IPS DF 6.9 (cell line): ENCODE data around the gene MRPL46.

Experiments used
- DNase-seq: peaks from one replicate; pipeline ENCODE4 v3.0.0-alpha.2; 2013; ENCODE audit warnings: low read depth, low spot score
- H3K27ac ChIP-seq: one replicate; pipeline ENCODE4 v1.5.1; 2013; ENCODE audit warnings: low read length, control low read depth
- H3K27me3 ChIP-seq: 2 replicates; pipeline ENCODE4 v1.6.1; 2013; ENCODE audit warnings: mild to moderate bottlenecking, low read length; ENCODE audit not compliant: control insufficient read depth, insufficient read depth
- H3K36me3 ChIP-seq: 2 replicates; pipeline ENCODE4 v1.6.1; 2013; ENCODE audit warnings: low read length; ENCODE audit not compliant: control insufficient read depth, insufficient read depth
- H3K4me1 ChIP-seq: 2 replicates; pipeline ENCODE4 v1.6.1; 2013; ENCODE audit warnings: low read length; ENCODE audit not compliant: control insufficient read depth, insufficient read depth
- H3K4me3 ChIP-seq: 2 replicates; pipeline ENCODE4 v1.5.1; 2013; ENCODE audit warnings: mild to moderate bottlenecking, low read length
- H3K9me3 ChIP-seq: 2 replicates; pipeline ENCODE4 v1.6.1; 2013; ENCODE audit warnings: low read length, inconsistent platforms; ENCODE audit not compliant: control insufficient read depth, insufficient read depth
- WGBS: extraction: QIAGEN DNeasy Blood & Tissue Kit; methylation state at CpG from one replicate; pipeline ENCODE4 v1.1.7; 2013; ENCODE audit warnings: mixed read lengths, missing lambda C conversion rate; ENCODE audit not compliant: insufficient read length, insufficient coverage; 5-methylcytosine and 5-hydroxymethylcytosine counted together

MRPL46 gene

DNA sequence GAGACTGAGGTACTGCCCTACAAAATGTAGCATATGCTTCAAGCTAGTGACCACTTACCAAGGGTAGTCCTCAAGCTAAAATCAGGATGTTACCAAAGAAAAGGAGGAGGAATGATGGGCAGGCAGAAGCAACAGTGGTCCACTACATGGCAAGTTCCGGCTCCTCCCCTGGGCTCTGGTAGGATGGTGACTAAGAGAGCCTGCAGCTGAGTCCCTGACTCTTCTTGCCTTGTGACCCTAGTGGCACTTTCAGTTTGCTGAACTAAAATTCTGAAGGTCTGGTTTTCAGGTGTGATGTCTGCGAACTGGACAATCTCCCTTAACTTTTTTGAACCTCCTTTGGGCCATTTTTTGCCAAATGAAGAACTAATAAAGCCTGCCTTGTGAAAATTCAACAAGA lies 40.9 kb downstream of the MRPL46 start:
- Histone ChIP-seq H3K9me3 (no peaks in the 10 kb centered on the region), H3K4me3 (no peak overlapping the region), H3K4me1 (0 out of 2 replicates have a peak, but pooled peaks cover 1% of the 10 kb centered on the region), H3K27ac (no peak overlapping the region), H3K36me3 (no peaks in the 10 kb centered on the region), H3K27me3 (no peaks in the 10 kb centered on the region)
- WGBS = no CpG with 5 or more reads among the region's 2 CpGs
- DNase-seq = no peak

DNA sequence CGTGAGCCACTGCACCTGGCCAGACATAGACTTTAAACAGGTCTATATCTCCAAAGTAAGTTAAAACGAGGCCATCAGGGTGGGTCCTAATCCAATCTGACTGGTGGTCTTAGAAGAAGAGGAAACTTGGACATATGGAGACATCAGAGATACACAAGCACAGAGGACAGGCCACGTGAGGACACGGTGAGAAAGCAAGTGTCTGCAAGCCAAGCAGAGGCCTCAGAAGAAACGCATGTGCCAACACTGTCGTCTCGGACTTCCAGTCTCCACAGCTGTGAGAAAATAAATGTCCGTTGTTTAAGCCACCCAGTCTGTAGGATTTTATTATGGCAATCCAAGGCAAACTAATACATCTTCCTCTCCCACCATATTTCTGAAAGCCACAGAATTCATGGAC lies 43.9 kb downstream of the MRPL46 start:
- H3K9me3 ChIP-seq = no peaks in the 10 kb centered on the region
- no peaks in the 10 kb centered on the region for H3K36me3 ChIP-seq
- H3K4me1 ChIP-seq = no peaks in the 10 kb centered on the region
- WGBS = no CpG with 5 or more reads among the region's 8 CpGs
- DNase-seq = no peak
- no peaks in the 10 kb centered on the region for H3K27me3 ChIP-seq
- no peak overlapping the region for H3K4me3 ChIP-seq
- H3K27ac ChIP-seq = no peak overlapping the region

DNA sequence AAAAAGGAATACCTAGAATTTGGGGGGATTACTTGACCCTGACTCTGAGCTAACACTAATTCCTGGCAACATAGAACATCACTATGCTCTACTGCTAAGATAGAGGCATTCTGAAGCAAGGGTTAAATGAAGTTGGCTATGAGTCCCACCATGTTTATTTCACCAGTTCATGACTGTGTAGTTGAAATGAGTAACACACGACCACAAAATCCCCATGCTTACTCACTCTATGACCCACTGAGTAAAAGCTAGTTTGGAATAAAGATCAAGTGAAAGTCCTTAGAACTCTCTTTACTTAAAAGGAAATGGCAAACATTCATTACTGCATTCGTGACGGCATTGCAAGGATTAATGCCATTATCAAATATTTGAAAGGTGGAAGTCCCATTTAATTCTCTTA lies 47.4 kb downstream of the MRPL46 start:
- Histone ChIP-seq H3K9me3 (no peaks in the 10 kb centered on the region), H3K4me3 (no peak overlapping the region), H3K36me3 (no peaks in the 10 kb centered on the region), H3K4me1 (no peaks in the 10 kb centered on the region), H3K27ac (no peak overlapping the region), H3K27me3 (no peaks in the 10 kb centered on the region)
- WGBS = no CpG with 5 or more reads among the region's 3 CpGs
- no peak for DNase-seq
